ENCODE results near the gene SORCS1.

DNA sequence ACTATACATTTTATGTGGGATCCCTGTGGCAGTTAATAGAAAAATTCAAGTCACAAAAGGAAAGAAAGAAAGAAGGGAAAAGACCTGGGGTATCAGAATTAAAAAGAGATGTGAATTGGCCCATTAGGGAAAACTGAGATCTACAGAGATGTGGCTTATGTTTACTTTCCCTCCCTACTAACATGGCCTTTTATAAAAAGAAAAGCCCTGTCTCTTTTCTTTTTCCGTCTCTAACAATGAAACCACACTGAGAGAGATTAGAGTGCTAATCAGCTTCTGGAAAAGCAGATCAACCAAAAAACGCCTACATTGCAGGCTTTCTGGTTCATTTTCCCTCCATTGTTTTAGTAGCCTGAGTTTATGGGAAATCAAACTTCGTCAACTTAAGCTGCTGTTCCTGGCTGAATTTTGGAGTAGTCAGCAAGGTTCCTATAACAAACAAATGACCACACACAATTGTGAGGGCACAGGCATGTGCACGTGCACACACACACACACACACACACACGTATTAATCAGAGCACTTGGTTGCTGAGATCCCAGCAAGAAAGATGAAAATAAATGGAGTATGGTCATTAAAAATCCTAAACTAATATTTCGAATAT, 235.1 kb downstream of the SORCS1 start:
- TF ChIP-seq, protein P1, sequence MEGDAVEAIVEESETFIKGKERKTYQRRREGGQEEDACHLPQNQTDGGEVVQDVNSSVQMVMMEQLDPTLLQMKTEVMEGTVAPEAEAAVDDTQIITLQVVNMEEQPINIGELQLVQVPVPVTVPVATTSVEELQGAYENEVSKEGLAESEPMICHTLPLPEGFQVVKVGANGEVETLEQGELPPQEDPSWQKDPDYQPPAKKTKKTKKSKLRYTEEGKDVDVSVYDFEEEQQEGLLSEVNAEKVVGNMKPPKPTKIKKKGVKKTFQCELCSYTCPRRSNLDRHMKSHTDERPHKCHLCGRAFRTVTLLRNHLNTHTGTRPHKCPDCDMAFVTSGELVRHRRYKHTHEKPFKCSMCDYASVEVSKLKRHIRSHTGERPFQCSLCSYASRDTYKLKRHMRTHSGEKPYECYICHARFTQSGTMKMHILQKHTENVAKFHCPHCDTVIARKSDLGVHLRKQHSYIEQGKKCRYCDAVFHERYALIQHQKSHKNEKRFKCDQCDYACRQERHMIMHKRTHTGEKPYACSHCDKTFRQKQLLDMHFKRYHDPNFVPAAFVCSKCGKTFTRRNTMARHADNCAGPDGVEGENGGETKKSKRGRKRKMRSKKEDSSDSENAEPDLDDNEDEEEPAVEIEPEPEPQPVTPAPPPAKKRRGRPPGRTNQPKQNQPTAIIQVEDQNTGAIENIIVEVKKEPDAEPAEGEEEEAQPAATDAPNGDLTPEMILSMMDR (IDR thresholded peaks at IDR 0.05; ENCODE audit: low read length): no peak
- TF ChIP-seq EZH2 (optimal IDR thresholded peaks at IDR 0.05; ENCODE audit: low read depth, low read length) (no peak), EZH2phosphoT487 (IDR thresholded peaks at IDR 0.05; ENCODE audit: low read length) (no peak)
